K562 (cell line): ENCODE data around the gene HSD17B12. TPM values are rescaled to one million over a fixed set of nuclear protein-coding genes. Genes with fewer than 3 reads are reported as not detected.

Experiments used
- ATAC-seq: fragments of 200-7000 bp; cut with Tn5 transposase; 3 replicates; pipeline ENCODE4 v1.9.1; 2020; ENCODE audit warnings: moderate library complexity
- BruUV-seq: library from RNA; stranded (reverse); fragments of 400-500 nt; replicated peaks from 2 replicates; lab custom pipeline; 2021; lab: Mats Ljungman, UMichigan
- CTCF ChIA-PET: fragments of 300-600 bp; formaldehyde crosslinking; extraction: SDS; loops from one replicate; lab custom pipeline; 2021; ENCODE audit warnings: low intra/inter-chr PET ratio; lab: Yijun Ruan, JAX
- POLR2A ChIA-PET: fragments of 300-600, 350-650 bp; sonication (Branson Sonifier 250); formaldehyde crosslinking; extraction: SDS; loops from one replicate; lab custom pipeline; 2021; ENCODE audit warnings: antibody characterized with exemption, inconsistent platforms; lab: Yijun Ruan, JAX
- DNase-seq, 4 experiments: peaks; one replicate each; pipeline versions ENCODE4 v3.0.0 to v3.0.0-alpha.2; 2011 to 2018; ENCODE audit warnings: low spot score in 3 of 4, mixed read lengths in 3 of 4; ENCODE audit errors: extremely low read depth in 1 of 4
- FAIRE-seq: peaks from 2 replicates; lab custom pipeline; 2011; peaks lifted over from hg19 to GRCh38; lab: Jason Lieb, UNC
- H2AFZ ChIP-seq: 2 replicates; pipeline ENCODE4 v1.6.0; 2011; ENCODE audit warnings: low read depth, low read length, control low read depth, inconsistent platforms
- H3K27ac ChIP-seq: fragments of 200-600 bp; 3 replicates; pipeline ENCODE4 v1.8.0; 2011; ENCODE audit warnings: low read depth, mild to moderate bottlenecking, control low read depth, inconsistent platforms, low read length, moderate library complexity, mixed read lengths; ENCODE audit errors: extremely low read depth
- H3K27me3 ChIP-seq, 2 experiments: fragments of 300-600 bp in 1 of 2; 2 replicates in 1 of 2; 3 replicates in 1 of 2; pipeline versions ENCODE4 v1.6.0 to v1.8.0; 2011; ENCODE audit warnings: inconsistent platforms in 2 of 2, low read length in 2 of 2, mild to moderate bottlenecking in 1 of 2, mixed read lengths in 1 of 2, moderate library complexity in 1 of 2; ENCODE audit not compliant: control insufficient read depth in 2 of 2, insufficient read depth in 2 of 2
- H3K36me3 ChIP-seq: fragments of 300-600 bp; 3 replicates; pipeline ENCODE4 v1.8.0; 2011; ENCODE audit warnings: mild to moderate bottlenecking, low read length, inconsistent platforms; ENCODE audit not compliant: control insufficient read depth, insufficient read depth
- H3K4me1 ChIP-seq, 2 experiments: fragments of 200-600 bp in 1 of 2; replicated peaks in 1 of 2; 2 replicates in 1 of 2; 3 replicates in 1 of 2; pipeline versions ENCODE4 v1.5.1 to v1.8.0; 2011; ENCODE audit warnings: inconsistent platforms in 2 of 2, low read length in 2 of 2, mild to moderate bottlenecking in 1 of 2, mixed read lengths in 1 of 2, moderate library complexity in 1 of 2; ENCODE audit not compliant: control insufficient read depth in 2 of 2, insufficient read depth in 2 of 2
- H3K4me2 ChIP-seq: 2 replicates; pipeline ENCODE4 v1.6.1; 2011; ENCODE audit warnings: low read length, control low read depth, inconsistent platforms, mixed read lengths; ENCODE audit not compliant: insufficient read depth
- H3K4me3 ChIP-seq: fragments of 200-600 bp; sonication (generic), shearing (Covaris generic); 2 replicates; pipeline ENCODE4 v1.5.1; 2016; ENCODE audit warnings: control low read depth, inconsistent platforms
- H3K79me2 ChIP-seq: fragments of 200-600 bp; 3 replicates; pipeline ENCODE4 v1.8.0; 2011; ENCODE audit warnings: low read length, inconsistent platforms; ENCODE audit not compliant: control insufficient read depth, insufficient read depth
- H3K9ac ChIP-seq, 2 experiments: 2 replicates each; pipeline versions ENCODE4 v1.6.0 to v1.6.1; 2011; ENCODE audit warnings: low read depth in 2 of 2, low read length in 2 of 2, control low read depth in 1 of 2, inconsistent platforms in 1 of 2, mild to moderate bottlenecking in 1 of 2, mixed read lengths in 1 of 2; ENCODE audit not compliant: insufficient read depth in 1 of 2
- H3K9me1 ChIP-seq: one replicate; pipeline ENCODE4 v1.6.0; 2011; ENCODE audit warnings: inconsistent platforms, mild to moderate bottlenecking, low read length, moderate library complexity; ENCODE audit not compliant: control insufficient read depth, insufficient read depth
- H3K9me3 ChIP-seq: replicated peaks from 2 replicates; pipeline ENCODE4 v1.5.1; 2011; ENCODE audit warnings: low read depth, low read length, inconsistent platforms; ENCODE audit not compliant: control insufficient read depth, insufficient read depth
- H4K20me1 ChIP-seq: replicated peaks from 2 replicates; pipeline ENCODE4 v1.6.1; 2011; ENCODE audit warnings: low read length, inconsistent platforms, mixed read lengths; ENCODE audit not compliant: control insufficient read depth, insufficient read depth
- JUNB ChIP-seq: fragments of 450-650 bp; formaldehyde crosslinking; conservative IDR thresholded peaks from 2 replicates; pipeline ENCODE4 v1.4.0; 2020; ENCODE audit warnings: mild to moderate bottlenecking
- NONO ChIP-seq, 2 experiments: fragments of 200-400 bp in 1 of 2; fragments of 450-650 bp in 1 of 2; formaldehyde crosslinking in 1 of 2; IDR thresholded peaks; 2 replicates each; pipeline ENCODE4 v1.6.1; 2017; ENCODE audit warnings: low read depth in 2 of 2, mild to moderate bottlenecking in 2 of 2, moderate library complexity in 2 of 2, low read length in 1 of 2
- ZNF436 ChIP-seq: fragments of 250-450, 450-650 bp; sonication (Bioruptor Pico); formaldehyde crosslinking; IDR thresholded peaks from 2 replicates; pipeline ENCODE4 v1.7.0; 2020; ENCODE audit warnings: mild to moderate bottlenecking
- ZNF583 ChIP-seq: fragments of 250-450 bp; sonication (Bioruptor Pico); IDR thresholded peaks from 2 replicates; pipeline ENCODE4 v1.4.0; 2020
- WGBS: fragments of 100-300 bp; shearing (Covaris generic); methylation state at CpG from one replicate; pipeline ENCODE4 v1.1.6; 2016; ENCODE audit warnings: low coverage, mixed read lengths; ENCODE audit not compliant: insufficient coverage; ENCODE audit errors: missing lambda C conversion rate; 5-methylcytosine and 5-hydroxymethylcytosine counted together
- in situ Hi-C: fragments of 300-500 bp; cut with MboI; formaldehyde crosslinking; loops from 4 replicates; pipeline ENCODE4 v1.15.0; 2018; ENCODE audit warnings: inconsistent platforms, mixed read lengths
- intact Hi-C: fragments of 100-400 bp; cut with micrococcal nuclease; formaldehyde crosslinking; loops from 2 replicates; pipeline ENCODE4 v1.14.2; 2022
- polyA plus RNA-seq, 8 experiments: library from polyadenylated mRNA; depleted of rRNA in 4 of 8; stranded (reverse) in 5 of 8; unstranded in 3 of 8; fragments of >200 nt; fragmentation: Nextera tagmentation in 2 of 8; fragmentation: Illumina TruSeq in 1 of 8; extraction: Ambion mirVana in 2 of 8; extraction: Trizol in 1 of 8; gene quantifications; 2 replicates each; pipeline versions ENCODE4 v1.2.1 to v1.2.3, GENCODE V29; 2011 to 2014; ENCODE audit warnings: inconsistent platforms in 1 of 8, missing spikeins in 1 of 8
- total RNA-seq, 7 experiments: library from RNA; depleted of rRNA in 6 of 7; stranded (reverse); fragments of >200 nt in 6 of 7; fragmentation: Illumina TruSeq in 2 of 7; extraction: Trizol in 2 of 7; gene quantifications; 2 replicates each; pipeline versions ENCODE4 v1.2.1 to v1.2.3, GENCODE V29; 2011 to 2021; ENCODE audit warnings: low replicate concordance in 1 of 7
- TF ChIP-seq, protein P1 (sequence below): fragments of 250-450 bp; sonication (Bioruptor Pico); IDR thresholded peaks from 2 replicates; pipeline ENCODE4 v1.4.0; 2020; ENCODE audit warnings: borderline replicate concordance

HSD17B12 gene
- total and polyA plus RNA-seq, 9 of the 15 experiments (the other 6 are each of a cell fraction or from before 2014, with no cell fraction given): 9.1 to 34.5 (median 23.3) TPM

DNA sequence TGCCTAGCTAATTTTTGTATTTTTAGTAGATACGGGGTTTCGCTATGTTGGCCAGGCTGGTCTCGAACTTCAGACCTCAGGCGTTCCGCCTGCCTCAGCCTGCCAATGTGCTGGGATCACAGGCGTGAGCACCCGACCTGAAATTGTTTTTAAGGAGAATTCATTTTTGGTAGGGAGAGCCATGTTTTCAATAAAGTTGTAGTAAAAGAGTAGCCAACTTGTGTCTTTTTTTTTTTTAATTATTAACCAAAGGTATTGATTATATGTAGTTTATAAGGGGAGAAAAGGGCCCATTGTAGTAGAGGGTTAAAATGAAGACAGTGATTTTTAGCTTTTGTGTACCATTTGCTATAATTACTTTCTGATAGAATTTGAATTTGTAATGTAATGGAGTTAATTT, 31.6 kb upstream of the HSD17B12 start:
- peaks cover 0 to 4% of the 10 kb centered on the region in 2 experiments; a peak in 1 of 5 replicates for H3K4me1 ChIP-seq
- H3K9me1 ChIP-seq: no peaks in the 10 kb centered on the region
- H3K27ac ChIP-seq: no peak overlapping the region
- H3K9ac ChIP-seq: no peak overlapping the region
- CTCF ChIA-PET: no interaction called here
- no peak for FAIRE-seq
- BruUV-seq: no TSS peak
- intact Hi-C loops: loop anchor here (2.0 kb wide), 1 partner anchor 60 kb away; no protein-coding TSS in a partner anchor
- no peaks in the 10 kb centered on the region for H3K9me3 ChIP-seq
- H3K36me3 ChIP-seq: no peaks in the 10 kb centered on the region
- no peak for TF ChIP-seq ZNF583
- no peak for TF ChIP-seq NONO (IDR thresholded peaks at IDR 0.05; ENCODE audit: low read depth in 2 of 2, low read length in 1 of 2)
- no peak for TF ChIP-seq ZNF436 (CRISPR knock-in tag)
- TF ChIP-seq JUNB (CRISPR knock-in tag): no peak
- TF ChIP-seq, protein P1, sequence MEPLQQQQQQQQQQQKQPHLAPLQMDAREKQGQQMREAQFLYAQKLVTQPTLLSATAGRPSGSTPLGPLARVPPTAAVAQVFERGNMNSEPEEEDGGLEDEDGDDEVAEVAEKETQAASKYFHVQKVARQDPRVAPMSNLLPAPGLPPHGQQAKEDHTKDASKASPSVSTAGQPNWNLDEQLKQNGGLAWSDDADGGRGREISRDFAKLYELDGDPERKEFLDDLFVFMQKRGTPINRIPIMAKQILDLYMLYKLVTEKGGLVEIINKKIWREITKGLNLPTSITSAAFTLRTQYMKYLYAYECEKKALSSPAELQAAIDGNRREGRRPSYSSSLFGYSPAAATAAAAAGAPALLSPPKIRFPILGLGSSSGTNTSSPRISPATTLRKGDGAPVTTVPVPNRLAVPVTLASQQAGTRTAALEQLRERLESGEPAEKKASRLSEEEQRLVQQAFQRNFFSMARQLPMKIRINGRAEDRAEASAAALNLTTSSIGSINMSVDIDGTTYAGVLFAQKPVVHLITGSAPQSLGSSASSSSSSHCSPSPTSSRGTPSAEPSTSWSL (CRISPR knock-in tag): no peak
- TF ChIP-seq, all 486 proteins: peak for 0
- Histone ChIP-seq H3K79me2 (peaks cover 15% of the 10 kb centered on the region), H4K20me1 (no peaks in the 10 kb centered on the region), H3K4me3 (no peak overlapping the region), H2AFZ (no peak overlapping the region), H3K27me3 (no peaks in the 10 kb centered on the region), H3K4me2 (no peak overlapping the region)
- POLR2A ChIA-PET: no interaction called here
- in situ Hi-C loops: no loop called here
- DNase-seq (no peak), ATAC-seq (no peak)
- WGBS: 96% methylated on average over 7 of the region's 7 CpGs
